Transverse colon (tissue), 4 donors: ENCODE measurements around the gene LTB4R. TPM values are rescaled to one million over a fixed set of nuclear protein-coding genes. Genes with fewer than 3 reads are reported as not detected.

Source experiments
- DNase-seq: peaks from one replicate; pipeline ENCODE4 v3.0.0-alpha.2; 2019
- H3K27ac ChIP-seq, 4 donors: fragments of 200-600 bp; sonication (generic); 2 replicates each; pipeline ENCODE4 v1.5.1; 2016 to 2018; ENCODE audit warnings: inconsistent platforms in 4 of 4
- H3K27me3 ChIP-seq: fragments of 200-600 bp; sonication (generic); 2 replicates; pipeline ENCODE4 v1.5.1; 2017; ENCODE audit warnings: inconsistent platforms
- H3K36me3 ChIP-seq, 4 donors: fragments of 200-600 bp; sonication (generic); 2 replicates each; pipeline ENCODE4 v1.5.1; 2017 to 2019; ENCODE audit warnings: inconsistent platforms in 4 of 4
- H3K4me1 ChIP-seq, 4 donors: fragments of 200-600 bp; sonication (generic); 2 replicates each; pipeline ENCODE4 v1.5.1; 2017 to 2020; ENCODE audit warnings: inconsistent platforms in 4 of 4
- H3K4me3 ChIP-seq, 4 donors: fragments of 200-600 bp; sonication (generic); 1 replicate in 1 of 4; 2 replicates in 3 of 4; pipeline versions ENCODE4 v1.5.1 to v1.6.1; 2017 to 2019; ENCODE audit warnings: inconsistent platforms in 4 of 4
- H3K9me3 ChIP-seq, 2 donors: fragments of 200-600 bp; sonication (generic); 2 replicates each; pipeline ENCODE4 v1.5.1; 2017 to 2019; ENCODE audit warnings: inconsistent platforms in 2 of 2
- EP300 ChIP-seq: sonication (generic); formaldehyde crosslinking; IDR thresholded peaks from one replicate; pipeline ENCODE4 v1.6.1; 2017; ENCODE audit warnings: antibody characterized with exemption, low read depth
- POLR2A ChIP-seq: fragments of 450-650 bp; IDR thresholded peaks from one replicate; pipeline ENCODE4 v1.6.1; 2016; ENCODE audit warnings: antibody characterized with exemption, mild to moderate bottlenecking, moderate library complexity
- POLR2AphosphoS5 ChIP-seq, 3 donors: sonication (generic); formaldehyde crosslinking; IDR thresholded peaks; one replicate each; pipeline ENCODE4 v1.6.1; 2016; ENCODE audit warnings: antibody characterized with exemption in 3 of 3
- WGBS, 2 donors: methylation state at CpG; one replicate each; pipeline ENCODE4 v1.1.5; 2018; ENCODE audit warnings: low coverage in 1 of 2; 5-methylcytosine and 5-hydroxymethylcytosine counted together
- in situ Hi-C, 4 donors: fragments of 200-750 bp; cut with MboI; loops; one replicate each; pipeline versions ENCODE4 v1.15.0 to v1.15.1; 2017; ENCODE audit warnings: low sequenced_read_pairs in 3 of 4, low pct_ligation_motif_present in 1 of 4, low pct_unique_long_range_greater_than_20kb in 1 of 4
- intact Hi-C: fragments of 100-400 bp; cut with DNase I; formaldehyde crosslinking; loops from one replicate; pipeline ENCODE4 v1.15.1; 2023; ENCODE audit warnings: low total_unique reads
- total RNA-seq, 4 donors: library from RNA; depleted of rRNA; stranded (reverse); fragments of >200 nt; gene quantifications; one replicate each; pipeline ENCODE4 v1.1.0, GENCODE V29; 2016
- TF ChIP-seq, protein P1 (sequence below), 5 experiments: fragments of 200-600 bp in 3 of 5; fragments of 450-650 bp in 2 of 5; sonication (generic) in 3 of 5; IDR thresholded peaks; 1 replicate in 2 of 5; 2 replicates in 3 of 5; pipeline ENCODE4 v1.5.1; 2016 to 2017; ENCODE audit warnings: antibody characterized with exemption in 5 of 5, inconsistent platforms in 3 of 5, mild to moderate bottlenecking in 2 of 5, moderate library complexity in 1 of 5

The LTB4R gene
- total RNA-seq, 4 donors from 2014 or later: 1.1 to 8.3 (median 6.2) TPM

DNA sequence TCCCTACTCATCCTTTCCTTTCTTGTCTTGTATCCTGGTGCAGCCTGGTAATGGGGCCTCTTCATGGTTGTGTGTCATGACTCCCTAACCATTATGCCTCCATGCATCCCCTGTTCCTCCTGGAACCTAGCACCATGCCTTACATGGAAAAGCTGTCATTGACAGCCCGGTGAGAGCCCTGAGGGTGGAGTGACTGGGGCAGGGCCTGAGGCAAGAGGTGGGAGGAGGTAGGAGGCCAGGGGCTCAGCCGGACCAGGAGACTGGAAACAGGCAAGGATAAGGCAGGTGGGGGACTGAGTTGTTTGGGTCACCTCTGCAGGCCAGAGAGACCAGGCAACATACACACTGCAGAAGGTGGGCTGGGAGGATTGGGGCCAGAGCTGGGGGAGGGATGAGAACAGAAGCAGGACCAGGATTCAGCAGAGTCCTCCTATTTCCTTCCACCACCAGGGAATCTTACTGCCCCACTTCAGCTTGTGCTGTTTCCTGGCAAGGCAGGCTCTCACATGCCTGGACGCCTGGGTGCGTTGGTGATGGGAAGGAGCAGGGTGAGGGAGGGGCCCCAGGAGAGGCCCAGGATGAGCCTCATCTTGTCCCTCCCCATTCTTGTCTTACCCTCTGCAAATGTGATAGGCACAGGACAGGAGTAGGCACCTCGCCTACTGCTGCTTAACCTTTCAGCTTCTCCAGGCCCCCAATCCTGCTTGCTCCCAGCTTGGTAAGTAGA lies 1.6 kb upstream of the LTB4R start, which contains the start of gene LTB4R2:
TSS of gene LTB4R2 (plus strand) at position 603 of the 727 bp plus-strand sequence. CDS start 525 bp downstream, outside the sequence.
- TF ChIP-seq POLR2A (no peak), POLR2AphosphoS5 (IDR thresholded peaks at IDR 0.05) (no peak), EP300 (no peak)
- TF ChIP-seq, protein P1, sequence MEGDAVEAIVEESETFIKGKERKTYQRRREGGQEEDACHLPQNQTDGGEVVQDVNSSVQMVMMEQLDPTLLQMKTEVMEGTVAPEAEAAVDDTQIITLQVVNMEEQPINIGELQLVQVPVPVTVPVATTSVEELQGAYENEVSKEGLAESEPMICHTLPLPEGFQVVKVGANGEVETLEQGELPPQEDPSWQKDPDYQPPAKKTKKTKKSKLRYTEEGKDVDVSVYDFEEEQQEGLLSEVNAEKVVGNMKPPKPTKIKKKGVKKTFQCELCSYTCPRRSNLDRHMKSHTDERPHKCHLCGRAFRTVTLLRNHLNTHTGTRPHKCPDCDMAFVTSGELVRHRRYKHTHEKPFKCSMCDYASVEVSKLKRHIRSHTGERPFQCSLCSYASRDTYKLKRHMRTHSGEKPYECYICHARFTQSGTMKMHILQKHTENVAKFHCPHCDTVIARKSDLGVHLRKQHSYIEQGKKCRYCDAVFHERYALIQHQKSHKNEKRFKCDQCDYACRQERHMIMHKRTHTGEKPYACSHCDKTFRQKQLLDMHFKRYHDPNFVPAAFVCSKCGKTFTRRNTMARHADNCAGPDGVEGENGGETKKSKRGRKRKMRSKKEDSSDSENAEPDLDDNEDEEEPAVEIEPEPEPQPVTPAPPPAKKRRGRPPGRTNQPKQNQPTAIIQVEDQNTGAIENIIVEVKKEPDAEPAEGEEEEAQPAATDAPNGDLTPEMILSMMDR (IDR thresholded peaks at IDR 0.05): no peak
- Histone ChIP-seq H3K9me3 (no peaks in the 10 kb centered on the region), H3K27me3 (no peaks in the 10 kb centered on the region), H3K4me3 (peak within 1 kb of the TSS; percentile 34 to 58 (median 40)), H3K36me3 (peaks cover 0 to 12% (median 6%) of the 10 kb centered on the region in 4 donors), H3K4me1 (peaks cover 19 to 60% (median 47%) of the 10 kb centered on the region in 4 donors), H3K27ac (peak within 1 kb of the TSS; percentile 81 to 90 (median 86))
- WGBS, 2 donors: 70 to 90% methylated on average over 2 to 5 of the region's 5 CpGs
- intact Hi-C loops (no loop called here), in situ Hi-C loops (no loop called here)
- DNase-seq: no peak

DNA sequence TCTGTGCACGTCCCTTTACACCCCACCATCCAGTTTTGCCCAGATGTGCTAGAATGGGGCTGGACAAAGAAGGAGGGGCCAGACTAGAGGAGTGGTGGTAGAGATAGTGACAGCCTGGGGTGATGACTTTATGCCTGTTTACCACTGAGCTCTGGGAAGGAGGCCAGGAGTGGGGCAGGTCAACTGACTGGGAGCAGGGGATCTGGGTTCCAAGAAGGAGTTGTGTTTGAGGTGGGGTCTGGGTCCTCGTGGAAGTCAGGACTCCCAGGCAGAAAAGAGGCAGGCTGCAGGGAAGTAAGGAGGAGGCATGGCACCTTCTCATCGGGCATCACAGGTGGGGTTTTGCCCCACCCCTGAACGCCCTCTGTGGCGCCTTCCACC lies 1.0 kb upstream of the LTB4R start:
- intact Hi-C loops (no loop called here), in situ Hi-C loops (no loop called here)
- DNase-seq: peak; percentile 60
- Histone ChIP-seq H3K9me3 (no peaks in the 10 kb centered on the region), H3K4me1 (peaks cover 19 to 65% (median 48%) of the 10 kb centered on the region in 4 donors), H3K36me3 (peaks cover 0 to 6% (median 3%) of the 10 kb centered on the region in 4 donors), H3K27me3 (no peaks in the 10 kb centered on the region), H3K4me3 (peak overlapping the region; percentile 34 to 58 (median 40)), H3K27ac (peak overlapping the region; percentile 81 to 90 (median 86))
- TF ChIP-seq POLR2AphosphoS5 (IDR thresholded peaks at IDR 0.05) (no peak), EP300 (no peak), POLR2A (no peak)
- TF ChIP-seq, protein P1 (IDR thresholded peaks at IDR 0.05): no peak
- WGBS, 2 donors: 21 to 33% methylated on average over 1 to 5 of the region's 5 CpGs

DNA sequence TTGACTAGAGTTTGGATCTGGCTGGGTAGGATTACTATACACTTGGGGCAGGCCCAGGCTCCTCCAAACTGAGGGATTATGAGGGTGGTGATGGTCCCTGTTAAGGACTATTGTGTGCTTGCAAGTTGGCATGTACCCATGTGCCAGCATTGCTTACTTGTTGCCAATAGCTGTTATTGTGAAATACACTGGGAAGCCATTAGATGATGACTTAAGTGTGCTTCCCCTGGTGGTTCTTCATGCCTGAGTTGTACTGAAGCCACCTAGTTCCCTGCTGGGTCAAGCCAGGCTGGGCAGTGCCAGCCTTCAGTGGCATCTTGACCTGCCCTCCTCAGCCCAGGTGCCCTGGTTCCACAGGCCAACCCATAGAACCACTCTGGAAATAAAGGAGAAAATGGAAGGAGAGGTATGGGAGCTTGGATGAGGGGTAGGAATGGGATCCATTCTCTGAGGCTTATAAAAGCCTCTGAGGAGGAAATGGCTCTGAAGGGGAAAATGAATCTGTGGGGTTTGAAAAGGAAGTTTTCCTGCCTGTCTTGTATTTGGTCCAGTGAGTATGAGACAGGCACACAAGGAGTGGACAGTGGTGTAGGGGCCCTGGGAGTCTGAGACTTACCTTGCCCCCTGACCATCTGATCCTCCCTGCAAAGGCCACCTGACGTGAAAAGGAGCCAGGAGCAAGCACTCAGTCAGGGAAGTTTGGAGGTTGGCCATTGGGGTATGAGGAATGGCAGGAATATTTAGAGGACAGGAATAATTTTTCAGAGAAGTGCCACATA lies 724 bp downstream of the LTB4R start:
- in situ Hi-C loops: no loop called here
- TF ChIP-seq EP300 (no peak), POLR2AphosphoS5 (IDR thresholded peaks at IDR 0.05) (no peak), POLR2A (no peak)
- TF ChIP-seq, protein P1 (IDR thresholded peaks at IDR 0.05): no peak
- H3K27me3 ChIP-seq: peaks cover 3% of the 10 kb centered on the region
- 92% methylated on average over 1 of the region's 1 CpG; no CpG with 5 or more reads in 1 of the 2 donors for WGBS, 2 donors
- H3K4me1 ChIP-seq: peaks cover 19 to 79% (median 55%) of the 10 kb centered on the region in 4 donors
- H3K36me3 ChIP-seq: no peaks in the 10 kb centered on the region
- intact Hi-C loops: no loop called here
- peak overlapping the region; percentile 81 to 90 (median 86) for H3K27ac ChIP-seq
- H3K4me3 ChIP-seq: peak overlapping the region in 2 of 4 donors; percentile 45 to 58
- H3K9me3 ChIP-seq: no peaks in the 10 kb centered on the region
- DNase-seq: no peak

DNA sequence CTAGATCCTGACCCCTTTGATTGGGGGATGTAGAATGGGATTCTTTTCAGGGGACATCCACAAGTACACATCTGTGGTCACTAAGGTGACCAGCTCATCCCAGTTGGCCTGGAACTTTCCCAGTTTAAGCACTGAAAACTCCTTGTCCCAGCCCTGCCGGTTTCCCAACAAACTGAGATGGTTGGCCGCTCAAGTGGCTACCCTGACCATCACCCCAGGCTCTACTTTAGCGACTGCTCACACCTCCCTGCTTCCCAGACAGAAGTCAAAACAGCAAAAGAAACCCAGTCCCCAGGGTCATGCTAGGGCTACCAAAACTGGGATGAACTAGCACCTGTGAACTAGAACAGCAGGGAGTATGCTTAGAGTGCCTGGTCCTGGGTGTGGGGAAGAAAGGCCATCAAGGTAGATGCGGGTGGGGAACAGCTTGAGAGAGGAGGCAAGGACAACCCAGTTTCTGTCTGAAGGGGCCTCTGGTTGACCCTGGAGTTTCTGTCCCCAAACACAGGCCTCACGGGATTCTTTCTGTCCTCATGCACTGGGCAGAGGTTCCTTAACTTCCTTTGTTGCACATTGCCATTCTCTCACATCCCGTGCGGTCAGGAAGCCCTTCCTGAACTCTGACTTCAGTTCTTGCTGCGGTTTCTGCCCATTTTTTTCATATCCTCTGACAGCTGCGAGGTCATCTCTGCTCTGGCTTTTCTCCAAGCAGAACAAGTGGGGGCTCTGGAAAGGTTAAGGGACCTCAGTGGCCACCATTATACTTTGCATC lies 1.6 kb downstream of the LTB4R start:
- intact Hi-C loops: no loop called here
- TF ChIP-seq POLR2AphosphoS5 (IDR thresholded peaks at IDR 0.05) (peak in 1 of 3 donors; percentile 28), POLR2A (no peak)
- DNase-seq: peak; percentile 62
- 59 to 71% methylated on average over 4 to 9 of the region's 9 CpGs for WGBS, 2 donors
- Histone ChIP-seq H3K27me3 (peaks cover 7% of the 10 kb centered on the region), H3K4me3 (no peak overlapping the region), H3K4me1 (peaks cover 19 to 70% (median 46%) of the 10 kb centered on the region in 4 donors), H3K27ac (peak overlapping the region; percentile 81 to 90 (median 86)), H3K9me3 (no peaks in the 10 kb centered on the region), H3K36me3 (no peaks in the 10 kb centered on the region)
- in situ Hi-C loops: no loop called here
